HG02973 (cell line): Measurements from ENCODE around the gene DHCR7.
A peak's percentile ranks its signal among the peaks of the same experiment; 100 is the strongest.

Experiments used
- ATAC-seq: cut with Tn5 transposase; IDR thresholded peaks from one replicate; pipeline ENCODE4 v1.9.1; 2021; ENCODE audit warnings: moderate library complexity; ENCODE audit not compliant: unreplicated experiment

DHCR7 gene

GRCh38 chr11:71458146-71459070 lies 10.2 kb upstream of the DHCR7 start:
- ATAC-seq, result no peak

GRCh38 chr11:71456831-71457230 lies 8.6 kb upstream of the DHCR7 start:
- ATAC-seq, result no peak

DNA sequence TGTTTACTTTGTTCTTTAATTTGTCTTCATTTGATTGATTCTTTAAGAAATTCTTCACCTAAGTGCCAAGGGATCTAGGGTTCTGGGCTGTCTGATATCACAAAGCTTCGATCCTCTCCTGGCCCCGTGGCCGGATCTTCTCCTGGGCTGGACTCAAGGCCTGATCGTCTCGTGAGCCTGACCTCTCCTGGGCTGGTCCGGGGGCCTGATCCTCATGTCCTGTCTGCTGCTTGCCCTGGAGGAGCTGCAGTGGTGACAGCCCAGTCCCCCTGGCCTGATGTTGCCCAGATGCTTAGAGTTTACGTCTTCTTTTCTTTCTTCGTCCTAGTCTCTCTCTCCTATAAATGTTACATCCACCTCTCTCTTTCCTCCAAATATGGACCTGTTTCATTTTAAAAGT lies 8.1 kb upstream of the DHCR7 start:
- ATAC-seq, result no peak

GRCh38 chr11:71454470-71455113 lies 6.4 kb upstream of the DHCR7 start:
- no peak for ATAC-seq

GRCh38 chr11:71453918-71454304 lies 5.7 kb upstream of the DHCR7 start:
- ATAC-seq, result no peak

- ATAC-seq, result peak; percentile 46
These were observed 5.1 kb upstream of the DHCR7 start, which contains the start of gene NADSYN1 for GRCh38 chr11:71453037-71453917. Gene NADSYN1 (plus strand): TSS chr11:71453203. CDS start chr11:71453297, 94 bp downstream.

GRCh38 chr11:71452199-71453036 lies 4.2 kb upstream of the DHCR7 start:
- ATAC-seq, result no peak

DNA sequence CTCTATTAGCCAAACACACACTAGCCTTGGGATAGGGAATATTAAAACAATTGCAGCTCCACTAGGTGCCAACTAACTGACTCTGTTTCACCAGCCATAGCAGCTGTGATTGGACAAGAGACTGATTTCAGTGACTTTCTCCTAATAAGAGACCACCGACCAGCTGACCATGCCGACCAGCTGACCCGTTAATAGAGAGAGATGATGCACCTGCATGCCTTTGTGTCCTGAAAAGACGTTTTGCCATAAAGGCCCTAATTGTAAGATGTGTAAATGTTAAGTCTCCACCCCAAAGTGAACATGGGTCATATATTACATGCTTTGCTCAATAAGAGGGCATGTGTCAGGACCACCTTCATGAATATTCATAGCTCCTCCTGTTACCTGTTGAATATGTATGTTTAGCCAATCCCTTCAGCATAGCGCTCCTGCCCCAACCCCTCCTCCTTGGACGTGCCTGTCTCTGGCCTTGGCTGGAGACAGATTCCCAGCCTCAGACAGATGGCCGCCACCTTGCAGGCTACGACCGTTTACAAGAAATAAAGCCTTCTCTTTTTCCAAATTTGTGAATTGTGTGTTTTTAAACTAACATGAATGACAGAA lies 3.5 kb upstream of the DHCR7 start:
- no peak for ATAC-seq

- ATAC-seq, result no peak
These were observed 2.7 kb upstream of the DHCR7 start for GRCh38 chr11:71450939-71451338.

GRCh38 chr11:71450507-71450906 lies 2.3 kb upstream of the DHCR7 start:
- no peak for ATAC-seq

- no peak for ATAC-seq
These were observed 1.4 kb upstream of the DHCR7 start for GRCh38 chr11:71449596-71449995.

- peak; percentile 4 for ATAC-seq
These were observed 369 bp downstream of the DHCR7 start for GRCh38 chr11:71447791-71448256.

- ATAC-seq, result no peak
These were observed 1.1 kb downstream of the DHCR7 start for GRCh38 chr11:71446942-71447688.

DNA sequence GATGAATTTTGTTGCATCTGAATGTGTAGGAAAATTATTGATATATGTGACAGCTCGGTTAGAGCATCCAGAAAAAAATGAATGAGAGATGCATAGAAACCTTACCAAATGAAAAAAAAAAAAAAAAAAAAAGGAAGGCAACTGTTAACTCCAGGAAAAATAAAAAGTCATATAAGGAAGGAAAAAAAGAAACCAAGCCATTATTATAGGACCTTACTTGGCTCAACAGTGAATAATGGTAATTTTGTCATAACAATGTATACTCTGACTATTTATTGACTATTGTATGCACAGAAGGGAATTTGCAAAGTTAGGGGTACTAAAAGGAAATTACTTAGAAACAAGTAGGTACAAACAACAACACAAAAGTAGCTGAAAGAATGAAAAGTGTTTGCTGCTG lies 2.0 kb downstream of the DHCR7 start:
- no peak for ATAC-seq

GRCh38 chr11:71444811-71445210 lies 3.4 kb downstream of the DHCR7 start:
- no peak for ATAC-seq

DNA sequence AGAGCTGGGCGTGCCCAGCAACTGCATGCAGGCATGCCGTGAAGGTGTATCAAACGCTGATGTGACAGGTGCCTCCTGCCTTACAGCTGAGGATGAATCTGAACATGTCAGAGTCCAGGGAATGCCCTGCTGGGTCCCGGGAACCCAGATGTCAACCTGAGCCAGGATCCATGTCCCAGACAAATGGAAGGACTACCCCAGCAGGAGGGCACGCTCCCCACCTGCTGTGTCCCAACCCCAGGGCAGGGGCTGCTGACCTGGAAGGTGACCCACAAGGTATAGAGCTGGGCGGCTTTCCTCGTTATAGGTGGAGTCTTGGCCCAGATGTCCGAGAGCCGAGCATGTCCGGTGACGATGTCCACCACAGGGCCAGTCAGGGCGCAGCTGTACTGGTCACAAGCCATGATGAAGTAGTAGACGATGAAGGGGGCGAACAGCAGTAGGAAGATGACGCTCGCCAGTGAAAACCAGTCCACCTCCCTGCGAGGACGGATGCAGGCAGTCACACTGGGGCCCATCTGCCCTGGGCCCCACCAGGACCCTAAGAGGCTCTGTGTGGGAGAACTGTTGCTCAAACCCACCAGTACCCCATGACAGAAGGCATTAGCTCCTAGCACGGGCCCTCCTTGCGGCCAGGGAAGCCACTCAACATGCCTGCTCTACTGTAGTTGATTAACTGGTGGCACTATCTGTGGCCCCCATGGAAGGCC lies 4.3 kb downstream of the DHCR7 start:
- ATAC-seq, result no peak

- ATAC-seq, result no peak
These were observed 5.3 kb downstream of the DHCR7 start for GRCh38 chr11:71442880-71443279.

DNA sequence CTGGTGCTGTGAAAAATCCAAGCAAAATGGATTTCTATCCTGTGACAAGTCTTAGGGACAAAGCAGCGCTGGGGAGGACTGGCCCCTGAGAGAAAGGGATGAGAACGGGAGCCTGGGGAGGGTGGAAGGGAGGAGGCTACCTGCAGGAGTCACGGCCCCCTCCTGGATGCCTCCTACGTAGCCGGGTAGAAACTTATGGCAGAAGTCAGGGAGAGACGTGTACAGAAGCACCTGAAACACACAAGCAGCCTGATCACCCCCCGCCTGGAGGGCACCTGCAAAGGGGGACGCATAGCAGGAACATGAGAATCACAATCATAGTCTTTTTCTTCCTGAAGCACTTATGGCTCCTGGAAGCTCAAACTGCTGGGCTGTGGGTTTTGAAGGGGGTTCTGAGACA lies 6.1 kb downstream of the DHCR7 start:
- no peak for ATAC-seq
